ENCODE data around the gene GCNT4.
A peak's percentile ranks its signal among the peaks of the same experiment; 100 is the strongest.

The GCNT4 gene

DNA sequence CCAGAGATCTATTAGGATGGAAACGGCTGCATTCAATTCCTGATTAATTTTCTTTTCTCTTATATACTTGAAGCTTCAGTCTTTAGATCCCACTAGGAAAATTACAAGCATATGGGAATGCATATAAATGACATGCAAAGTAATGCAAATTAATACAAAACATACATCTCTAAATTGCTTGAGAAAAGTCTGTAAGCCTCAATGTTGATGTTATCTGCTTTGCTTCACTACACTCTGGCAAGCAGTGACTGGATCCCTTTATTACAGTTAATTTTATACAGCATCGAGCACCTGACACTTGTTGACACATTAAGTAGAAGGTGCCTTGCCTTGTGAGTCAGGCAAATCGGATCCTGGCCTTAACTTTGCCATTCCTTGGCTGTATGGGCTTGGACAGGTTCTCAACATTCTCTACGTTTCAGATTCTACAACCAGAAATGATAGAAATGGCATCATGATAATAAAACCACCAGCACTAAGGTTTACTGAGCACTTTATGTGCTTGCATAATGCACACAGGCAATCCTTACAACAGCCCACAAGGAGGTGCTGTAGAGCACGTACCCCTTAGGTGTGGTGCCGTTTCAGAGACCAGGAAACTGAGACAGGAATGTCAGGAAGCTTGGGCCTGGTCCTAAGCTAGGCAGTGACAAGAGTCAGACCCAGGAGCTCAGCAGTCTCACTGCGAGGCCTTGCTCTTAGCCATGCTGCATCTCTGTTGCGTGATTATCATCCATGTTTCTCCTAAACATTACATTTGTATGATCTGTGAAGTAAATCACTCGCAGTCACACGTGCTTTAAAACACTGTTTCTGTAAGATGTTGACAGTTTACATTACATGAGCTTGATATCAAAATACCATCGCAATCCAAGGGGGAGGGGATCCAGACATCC, 2.7 kb downstream of the GCNT4 start:
- DNase-seq: peak; percentile 57 to 61

DNA sequence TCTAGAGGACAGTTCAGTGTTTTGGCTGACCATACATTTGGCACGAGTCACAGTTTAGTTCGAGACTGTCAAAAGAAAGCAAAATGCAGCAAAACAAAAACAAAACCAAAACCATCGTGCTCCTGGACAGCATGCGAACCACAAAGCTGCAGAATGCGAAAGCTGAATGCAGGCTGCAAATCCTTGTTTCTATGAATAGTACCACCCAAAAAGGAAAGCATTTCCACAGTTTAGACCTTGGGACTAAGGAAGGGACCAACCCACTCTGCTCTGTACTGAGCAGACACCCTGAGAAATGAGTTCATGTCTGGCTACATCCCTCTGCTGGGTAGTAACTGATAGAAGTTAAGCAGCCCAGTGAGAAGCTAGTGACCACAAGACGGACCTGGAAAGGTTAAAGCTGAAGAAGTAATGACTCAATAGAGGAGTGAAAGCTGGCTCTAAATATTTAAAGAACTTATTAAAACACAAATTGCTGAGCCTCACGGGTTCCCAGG, 3.9 kb downstream of the GCNT4 start:
- no peak for DNase-seq

DNA sequence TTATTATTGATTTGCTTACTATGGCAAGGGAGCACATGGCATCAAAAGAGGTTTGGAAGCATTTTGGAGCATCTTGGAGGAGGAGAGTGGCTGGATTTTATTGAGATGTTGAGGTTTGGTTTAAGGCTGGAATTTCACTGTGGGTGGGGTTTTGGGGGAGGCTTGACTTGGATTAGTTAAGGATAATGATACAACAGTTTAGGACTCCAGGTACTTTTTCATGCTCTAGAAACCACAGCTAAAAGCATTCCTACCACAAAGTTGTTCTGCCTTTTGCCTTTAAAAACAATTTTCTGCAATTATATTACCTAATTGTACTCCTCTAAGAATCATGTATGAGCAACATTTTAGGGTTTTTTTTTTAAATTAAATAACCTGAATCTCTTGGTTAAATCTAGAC, 5.0 kb downstream of the GCNT4 start:
- no peak for DNase-seq

DNA sequence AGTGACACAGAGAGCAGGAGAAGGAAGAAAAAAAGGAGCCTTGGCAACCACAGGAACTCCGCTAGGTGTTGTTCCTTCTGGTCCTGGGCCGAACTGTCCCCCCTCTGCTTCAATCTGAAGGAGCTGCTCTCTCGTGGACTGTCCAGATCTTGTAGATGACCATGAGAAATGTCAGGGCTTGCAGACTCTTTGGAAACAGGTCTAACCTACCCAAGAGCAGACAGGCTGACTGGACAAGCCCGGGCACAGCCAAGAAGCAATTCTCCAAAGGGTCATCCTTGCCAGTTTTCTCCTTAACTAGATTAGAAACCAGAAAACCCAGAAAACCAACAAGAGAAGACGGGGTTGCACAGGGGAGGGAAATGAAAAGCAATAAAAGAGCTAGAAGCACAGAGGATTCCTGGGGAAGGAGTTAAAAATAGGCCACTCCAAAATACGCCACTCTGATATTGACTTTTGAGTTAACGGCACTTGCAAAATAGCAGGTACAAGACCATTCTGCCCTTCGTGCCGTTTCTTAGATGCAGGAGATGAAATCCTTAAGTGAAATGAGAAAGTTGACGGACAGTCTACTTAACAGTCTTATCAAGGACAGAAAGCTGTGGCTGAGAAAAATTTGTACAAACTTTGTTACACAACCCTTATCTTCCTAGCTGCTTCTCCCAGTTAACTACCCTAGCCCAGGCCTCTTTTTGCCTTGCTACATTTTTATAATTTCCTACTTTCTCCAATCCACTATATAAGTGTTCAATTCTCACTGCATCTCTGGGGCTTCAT, 5.8 kb downstream of the GCNT4 start:
- no peak for DNase-seq

DNA sequence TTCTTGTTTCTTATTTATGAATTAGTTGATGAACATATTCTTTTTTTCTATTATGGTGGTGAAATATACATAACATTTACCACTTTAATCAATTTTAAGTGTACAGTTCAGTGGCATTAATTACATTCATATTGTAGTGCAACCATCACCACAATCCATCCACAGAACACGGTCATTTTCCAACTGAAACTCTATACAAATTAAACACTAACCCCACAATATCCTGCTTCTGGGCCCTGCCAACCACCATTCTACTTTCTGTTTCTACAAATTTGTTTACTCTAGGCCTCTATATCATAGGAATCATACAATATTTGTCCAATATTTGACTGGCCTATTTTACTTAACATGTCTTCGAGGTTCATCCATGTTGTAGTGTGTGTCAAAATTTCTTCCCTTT, 7.3 kb downstream of the GCNT4 start:
- no peak for DNase-seq

DNA sequence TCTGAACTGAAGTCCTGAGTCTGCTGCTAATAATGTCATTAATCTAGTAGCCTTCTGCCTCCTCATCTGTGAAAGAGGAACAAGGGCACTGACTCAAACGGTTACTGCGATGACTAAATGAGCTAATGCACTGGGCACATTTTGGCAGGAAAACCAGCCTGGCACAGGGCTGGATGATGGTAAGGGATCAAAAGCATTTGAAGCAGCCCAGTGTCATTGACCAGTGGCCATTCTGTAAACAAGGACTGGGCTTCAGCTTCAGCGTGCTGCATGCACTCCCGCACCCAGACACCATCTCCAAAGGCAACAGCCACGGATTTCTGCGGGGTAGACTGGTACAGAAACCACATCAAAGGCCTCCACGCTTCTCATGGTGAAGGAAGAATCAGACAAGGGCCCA, 8.0 kb downstream of the GCNT4 start:
- DNase-seq: no peak

DNA sequence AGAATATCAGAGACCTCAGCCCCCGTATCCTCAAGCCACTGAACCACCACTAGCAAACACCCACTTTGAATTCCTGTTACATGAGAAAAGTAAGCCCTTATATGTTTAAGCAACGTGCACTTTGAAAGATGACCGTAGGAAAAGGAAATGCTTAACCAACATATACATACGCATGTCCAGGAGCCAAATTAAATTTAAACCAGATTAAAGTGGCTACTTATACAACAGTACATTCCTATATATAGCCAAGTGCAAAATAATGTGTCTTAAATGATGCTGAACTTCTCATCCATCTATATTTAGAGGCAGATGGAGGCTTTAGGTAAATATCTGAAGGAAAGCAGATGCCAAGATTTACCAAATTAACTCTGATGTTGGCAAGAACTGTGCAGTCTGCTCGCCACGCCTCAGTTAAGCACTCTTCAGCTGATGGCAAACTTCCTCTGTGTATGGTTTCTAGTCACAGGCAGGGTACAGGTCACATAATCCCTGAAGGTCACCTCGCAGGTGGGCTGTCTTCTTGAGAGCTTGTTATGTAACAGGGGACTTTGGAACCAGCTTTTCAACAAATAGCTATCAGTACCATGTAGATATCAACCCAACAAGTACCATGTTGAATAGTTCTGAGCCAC, 8.6 kb downstream of the GCNT4 start:
- no peak for DNase-seq

DNA sequence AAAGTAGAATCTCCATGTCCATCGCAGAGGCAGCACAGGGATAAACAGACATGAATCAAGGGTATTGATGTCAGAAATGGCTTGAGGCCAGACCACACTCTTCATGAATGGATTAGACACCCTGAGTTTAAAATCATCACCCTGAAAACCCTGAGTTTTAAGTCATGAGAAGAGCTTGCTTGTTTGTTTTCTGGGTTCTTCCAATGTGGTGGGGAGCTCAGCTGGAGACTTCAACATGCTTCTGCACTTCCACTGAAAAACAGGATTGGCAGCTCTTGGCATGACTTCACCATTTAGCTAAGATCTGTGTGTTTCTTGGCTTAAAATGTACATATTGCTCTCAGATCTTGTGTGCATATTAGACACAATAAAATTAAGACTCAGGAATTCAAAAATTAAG, 9.8 kb downstream of the GCNT4 start:
- no peak for DNase-seq

DNA sequence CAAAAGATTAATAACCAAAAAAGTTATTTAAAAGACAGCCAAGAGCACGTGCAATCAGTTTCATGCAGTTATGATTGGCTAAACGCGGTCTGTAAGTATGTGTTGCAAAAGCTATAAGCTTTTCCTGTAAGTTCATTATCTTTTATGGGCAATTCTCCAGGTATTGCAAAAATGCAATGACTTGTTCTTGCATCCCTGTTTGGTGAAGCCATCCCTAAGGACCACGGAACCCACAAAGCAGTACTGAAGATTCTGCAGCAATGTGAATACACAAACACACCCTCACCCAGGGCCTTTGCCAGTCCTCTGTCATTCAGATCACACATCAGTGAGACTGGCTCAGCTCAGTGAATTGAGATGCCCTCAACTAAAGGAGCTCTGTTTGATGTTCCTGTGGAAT, 11.4 kb downstream of the GCNT4 start:
- no peak for DNase-seq

DNA sequence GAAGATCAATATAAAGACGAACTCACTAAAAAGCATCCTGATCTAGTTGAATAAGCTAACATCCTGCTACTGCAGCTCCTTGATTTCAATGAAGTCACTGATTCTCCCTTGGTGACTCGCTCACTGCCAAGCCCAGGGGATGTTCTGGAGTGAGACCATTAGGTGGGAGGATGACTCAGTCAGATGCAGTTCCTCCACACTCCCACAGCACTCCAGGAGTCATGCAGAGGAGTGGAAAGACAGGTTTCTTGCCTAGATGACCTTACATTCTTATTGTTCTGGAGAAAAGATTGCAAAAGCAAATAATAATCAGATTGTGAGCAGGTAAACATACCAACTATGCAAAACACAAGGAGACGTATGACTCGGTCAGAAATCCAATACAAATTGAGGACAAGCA, 15.3 kb downstream of the GCNT4 start:
- no peak for DNase-seq

DNA sequence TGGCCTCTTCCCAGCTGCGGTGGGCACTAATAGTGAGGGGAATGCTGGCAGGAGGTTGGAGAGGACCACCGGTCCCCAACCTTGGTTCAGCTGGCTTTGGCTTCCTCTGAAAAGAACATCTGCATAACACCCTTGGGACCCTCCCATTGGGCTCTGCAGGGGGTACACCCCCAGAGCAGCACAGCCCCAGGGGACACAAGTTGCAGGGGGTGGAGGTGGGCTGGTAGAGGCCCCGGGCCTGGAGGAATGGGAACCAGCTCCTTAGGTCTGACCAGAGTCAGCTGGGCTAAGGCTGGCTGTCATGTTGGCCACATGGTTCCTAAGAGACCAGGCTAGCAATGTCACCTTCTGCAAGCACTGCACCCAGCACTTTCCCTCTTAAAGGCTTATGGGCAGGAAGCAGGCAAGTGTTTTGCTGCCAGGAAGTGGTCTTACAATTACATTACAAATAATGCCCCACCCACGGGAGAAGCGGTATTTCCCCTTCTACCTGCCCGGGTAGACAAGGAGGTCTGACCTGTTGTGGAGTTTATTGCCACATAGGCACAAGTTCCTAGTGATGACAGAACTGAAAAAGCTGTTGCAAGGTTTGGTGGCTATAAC, 18.1 kb downstream of the GCNT4 start:
- no peak for DNase-seq

DNA sequence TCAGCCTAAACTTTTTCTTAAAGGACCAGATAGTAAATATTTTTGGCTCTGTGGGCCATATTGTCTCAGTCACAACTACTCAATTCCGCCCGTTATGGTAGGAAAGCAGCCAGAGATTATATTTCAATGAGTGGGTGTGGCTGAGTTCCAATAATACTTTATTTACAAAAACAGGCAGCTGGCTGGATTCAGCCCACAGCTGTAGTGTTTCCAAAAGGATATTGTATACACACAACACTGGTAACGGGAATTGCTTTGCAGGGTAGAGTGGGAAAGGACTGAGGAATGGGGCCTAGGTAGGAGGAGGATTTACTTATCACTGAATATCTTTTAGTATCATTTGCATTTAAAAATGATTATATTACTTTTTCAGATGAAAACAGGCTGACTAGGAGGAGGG, 21.0 kb downstream of the GCNT4 start:
- no peak for DNase-seq

DNA sequence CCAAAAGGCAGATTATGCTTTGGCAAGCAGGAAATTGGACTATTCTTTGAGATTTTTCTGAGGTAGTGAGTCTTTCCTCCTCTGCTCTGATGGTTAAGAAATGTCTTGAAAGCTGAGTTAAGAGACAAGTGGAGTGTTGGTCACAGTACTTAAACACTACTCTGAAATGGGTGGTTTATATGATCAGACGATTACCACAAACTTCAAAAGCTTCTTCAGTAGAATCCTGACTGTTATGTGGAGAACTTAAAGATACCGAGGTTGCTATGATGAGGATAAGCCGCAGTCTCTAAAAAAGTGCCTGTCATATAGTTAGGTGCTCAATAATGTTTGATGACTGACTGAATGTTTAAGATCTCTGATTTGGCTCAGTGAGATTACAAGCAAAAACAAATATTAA, 24.3 kb downstream of the GCNT4 start:
- no peak for DNase-seq

DNA sequence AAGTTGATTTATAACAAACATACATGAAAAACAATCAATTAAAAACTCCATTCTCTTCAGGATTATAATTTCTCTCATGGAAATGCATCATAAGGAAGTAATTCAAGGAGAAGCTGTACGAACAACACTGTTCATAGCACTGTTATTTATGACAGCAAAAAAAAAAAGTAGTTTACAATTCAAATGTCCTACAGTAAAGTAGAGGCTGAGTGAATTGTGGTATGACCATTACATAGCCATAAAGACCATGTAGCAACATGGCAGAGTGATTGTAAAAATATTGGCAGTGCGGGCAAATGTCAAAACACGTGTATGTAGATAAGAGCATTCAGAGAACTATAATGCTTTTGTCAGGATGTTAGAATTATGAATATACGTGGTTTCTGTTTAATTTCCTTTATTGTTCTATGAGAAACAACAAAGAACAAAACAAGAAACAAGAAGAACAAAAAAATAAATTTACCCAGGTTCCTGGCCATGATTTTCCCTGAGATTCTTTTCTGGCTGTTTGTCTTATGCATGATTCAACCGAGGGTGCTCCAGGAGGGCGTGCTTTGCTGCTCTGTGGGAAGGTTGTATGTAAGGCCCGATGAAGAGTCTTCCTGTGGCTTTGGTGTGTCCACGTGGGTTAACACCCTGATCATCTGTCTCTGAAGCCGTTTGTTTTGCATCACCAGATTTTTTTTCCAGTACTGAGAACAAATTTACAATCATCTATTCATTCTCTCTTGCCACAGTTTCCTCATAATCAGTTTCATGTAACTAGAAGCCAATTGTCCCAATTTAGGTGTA, 28.8 kb downstream of the GCNT4 start:
- no peak for DNase-seq

DNA sequence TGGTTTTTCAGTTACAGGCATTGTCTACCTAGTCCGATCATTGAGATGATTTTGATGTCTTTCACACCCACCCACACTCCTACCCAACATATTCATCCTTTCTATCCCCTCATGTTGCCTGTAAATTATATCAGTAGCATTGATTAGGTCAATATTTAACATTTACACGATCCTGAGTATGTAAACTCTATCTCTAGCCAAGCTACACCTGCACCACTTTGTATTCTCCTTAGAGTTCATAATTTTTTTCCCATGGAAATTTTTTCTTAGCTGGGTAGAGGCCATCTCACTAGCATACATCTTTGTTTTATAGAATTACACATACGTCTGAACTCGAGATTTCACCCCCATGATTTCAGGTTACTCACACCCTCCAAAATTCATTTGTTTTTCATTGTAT, 30.6 kb downstream of the GCNT4 start:
- no peak for DNase-seq

DNA sequence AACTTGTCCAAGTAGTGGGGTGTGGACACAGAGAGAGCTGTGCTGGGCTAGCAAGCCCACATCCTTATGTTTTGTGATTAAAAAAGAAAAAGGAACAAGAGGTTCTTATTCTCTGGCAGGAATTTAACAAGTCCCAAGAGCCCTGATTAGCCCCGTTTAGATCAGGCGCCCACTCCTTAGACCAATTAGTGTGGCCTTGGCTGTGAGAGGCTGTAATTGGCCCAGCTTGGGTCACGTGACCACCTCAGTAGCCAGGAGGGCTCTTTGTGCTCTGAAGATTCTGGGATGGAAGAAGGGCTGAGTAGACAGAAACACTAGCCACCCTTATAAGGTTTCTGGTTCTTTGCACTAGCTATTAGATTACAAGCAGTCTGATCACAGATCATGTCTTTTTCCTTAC, 31.1 kb downstream of the GCNT4 start:
- DNase-seq: no peak

DNA sequence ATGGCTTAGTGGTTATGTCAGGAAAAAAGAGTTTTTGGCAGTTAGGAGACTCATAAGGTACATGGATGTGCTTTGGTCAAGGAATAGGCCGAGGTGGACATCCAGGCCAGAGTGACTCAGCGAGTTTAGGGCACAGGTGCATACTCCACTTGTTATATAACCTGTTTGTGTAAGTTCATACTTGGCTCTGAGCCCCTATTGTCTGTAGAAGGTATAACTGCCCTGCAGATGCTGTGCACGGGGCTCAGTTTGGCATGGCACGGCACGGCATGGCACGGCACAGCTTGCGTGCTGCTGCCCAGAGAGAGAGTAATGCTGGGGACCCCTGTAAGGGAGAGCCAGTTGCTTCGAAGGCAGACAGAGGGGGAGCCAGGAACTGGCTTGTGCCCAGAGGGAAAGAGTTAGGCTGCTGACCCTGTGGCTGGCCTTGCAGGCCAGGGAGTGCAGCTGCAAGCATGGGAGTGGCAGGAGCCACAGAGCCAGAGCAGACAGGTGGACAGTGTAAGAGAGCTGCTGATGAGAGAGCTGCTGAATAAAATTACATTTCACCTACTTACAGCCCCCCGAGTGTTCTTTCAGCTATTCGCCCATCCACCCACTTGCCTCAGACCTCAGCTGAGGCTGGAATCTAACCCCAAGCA, 32.2 kb downstream of the GCNT4 start:
- no peak for DNase-seq

DNA sequence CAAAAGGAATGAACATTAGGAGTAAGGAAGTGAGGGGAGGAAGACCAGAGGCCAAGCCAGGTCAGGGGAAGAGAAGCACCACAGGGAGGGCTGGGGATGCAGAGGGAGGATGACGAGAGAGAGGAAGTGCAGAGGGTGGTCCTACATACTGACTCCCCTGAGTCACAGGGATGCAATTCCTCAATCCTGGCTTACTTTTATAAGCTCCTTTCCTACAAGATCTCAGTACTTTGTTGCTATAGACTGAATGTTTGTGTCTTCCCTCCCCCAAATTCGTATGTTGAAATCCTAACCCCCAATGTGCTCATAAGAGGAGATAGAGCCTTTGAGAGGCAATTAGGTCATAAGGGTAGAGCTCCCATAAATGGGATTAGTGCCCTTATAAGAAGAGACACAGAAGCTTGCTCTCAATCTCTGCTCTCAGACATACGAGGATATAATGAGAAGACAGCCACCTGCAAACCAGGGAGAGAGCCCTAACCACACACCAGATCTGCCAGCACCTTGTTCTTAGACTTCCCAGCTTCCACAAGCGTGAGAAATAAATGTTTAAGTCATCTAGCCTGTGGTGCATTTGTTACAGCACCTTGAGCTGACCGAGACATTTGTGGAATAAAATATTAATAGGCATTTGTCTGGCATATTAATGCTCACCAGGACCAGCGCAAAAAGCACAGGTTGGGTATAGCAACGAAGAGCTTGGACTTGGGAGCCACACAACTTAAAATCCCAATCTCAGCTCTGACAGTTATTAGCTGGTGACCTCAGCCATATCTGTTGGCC, 33.4 kb downstream of the GCNT4 start:
- DNase-seq: no peak

DNA sequence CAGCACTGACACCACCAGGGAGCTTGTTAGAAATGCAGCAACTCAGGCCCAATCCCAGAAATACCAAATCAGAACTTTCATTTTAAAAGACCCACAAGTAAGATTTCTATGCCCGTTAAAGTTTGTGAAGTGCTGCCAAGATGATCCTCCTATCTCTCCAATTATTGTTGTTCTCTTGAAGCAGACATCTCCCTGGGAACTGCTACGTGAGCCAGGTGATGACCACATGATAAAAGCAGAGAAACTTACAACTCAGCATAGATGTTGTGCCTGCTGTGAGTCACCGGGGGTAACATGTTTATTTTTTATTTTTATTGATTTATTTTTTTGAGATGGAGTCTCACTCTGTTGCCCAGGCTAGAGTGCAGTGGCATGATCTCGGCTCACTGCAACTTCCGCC, 34.4 kb downstream of the GCNT4 start:
- no peak for DNase-seq

DNA sequence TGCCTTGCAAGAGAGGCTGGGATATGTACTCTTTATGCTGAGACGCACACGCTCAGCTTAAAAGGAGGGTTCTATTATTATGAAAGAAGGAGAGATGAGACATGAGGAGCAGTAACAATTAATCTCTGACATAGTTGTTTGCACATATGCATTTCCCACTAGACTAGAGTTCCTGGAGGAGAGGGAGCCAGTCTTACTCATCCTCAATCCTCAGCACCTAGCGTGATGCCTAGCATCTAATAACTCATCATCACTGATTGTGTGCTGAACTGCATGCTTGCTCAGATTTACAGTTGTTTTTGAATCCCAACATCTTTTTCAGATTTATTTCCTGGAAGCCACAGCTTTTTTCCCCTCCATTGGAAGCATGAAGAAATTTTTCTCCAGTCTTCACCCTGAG, 35.5 kb downstream of the GCNT4 start:
- no peak for DNase-seq

DNA sequence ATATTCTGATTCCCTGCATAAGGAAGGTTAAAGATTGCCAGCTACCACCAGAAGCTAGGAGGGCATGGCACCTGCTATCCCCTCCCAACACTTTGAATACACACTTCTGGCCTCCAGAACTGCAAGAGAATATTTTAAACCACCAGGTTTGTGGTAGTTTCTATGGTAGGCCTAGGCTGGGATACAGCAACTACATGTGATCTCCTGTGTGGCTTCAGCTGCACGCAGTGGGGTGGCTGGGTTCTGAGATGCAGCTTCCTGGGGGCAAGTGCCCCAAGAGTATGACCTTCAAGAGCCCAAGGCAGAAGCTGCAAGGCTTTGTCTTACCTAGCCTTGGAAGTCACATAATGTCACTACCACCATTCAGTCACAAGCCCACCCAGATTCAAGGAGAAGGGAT, 39.6 kb downstream of the GCNT4 start:
- no peak for DNase-seq
